ENCODE results near the gene SNAI3. TPM values are rescaled to one million over a fixed set of nuclear protein-coding genes. Genes with fewer than 3 reads are reported as not detected.

The SNAI3 gene
- total and polyA plus RNA-seq, 8 donors = 0.19 to 1.9 (median 0.72) TPM

DNA sequence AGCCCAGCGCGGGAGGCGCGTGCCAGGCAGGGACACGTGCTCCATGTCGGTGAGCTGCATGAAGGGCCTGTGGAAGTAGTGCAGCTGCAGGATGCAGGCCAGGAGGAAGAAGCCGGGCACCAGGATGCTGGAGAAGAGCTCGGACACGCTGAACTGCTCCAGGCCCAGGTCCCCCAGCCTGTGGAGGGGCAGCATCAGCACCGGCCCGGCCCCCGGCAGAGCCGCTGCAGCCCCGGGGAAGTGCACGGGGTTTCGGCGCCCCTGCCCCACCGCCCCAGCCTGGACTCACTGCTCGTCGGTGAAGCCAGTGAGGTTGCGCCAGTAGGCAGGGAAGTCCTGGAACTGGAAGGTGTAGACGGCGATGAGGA is 48.0 kb upstream of the SNAI3 start:
- H3K27me3 ChIP-seq = no peaks in the 10 kb centered on the region
- no peak overlapping the region for H3K4me3 ChIP-seq
- no peak overlapping the region for H3K27ac ChIP-seq
- no peaks in the 10 kb centered on the region for H3K4me1 ChIP-seq
- 86 to 96% methylated on average over 23 of the region's 23 CpGs for WGBS, 2 donors
- H3K9me3 ChIP-seq = no peaks in the 10 kb centered on the region
- FAIRE-seq (no peak), DNase-seq (no peak), ATAC-seq (no peak)
- peaks cover 0 to 8% (median 0%) of the 10 kb centered on the region in 3 donors for H3K36me3 ChIP-seq
- TF ChIP-seq, protein P1, sequence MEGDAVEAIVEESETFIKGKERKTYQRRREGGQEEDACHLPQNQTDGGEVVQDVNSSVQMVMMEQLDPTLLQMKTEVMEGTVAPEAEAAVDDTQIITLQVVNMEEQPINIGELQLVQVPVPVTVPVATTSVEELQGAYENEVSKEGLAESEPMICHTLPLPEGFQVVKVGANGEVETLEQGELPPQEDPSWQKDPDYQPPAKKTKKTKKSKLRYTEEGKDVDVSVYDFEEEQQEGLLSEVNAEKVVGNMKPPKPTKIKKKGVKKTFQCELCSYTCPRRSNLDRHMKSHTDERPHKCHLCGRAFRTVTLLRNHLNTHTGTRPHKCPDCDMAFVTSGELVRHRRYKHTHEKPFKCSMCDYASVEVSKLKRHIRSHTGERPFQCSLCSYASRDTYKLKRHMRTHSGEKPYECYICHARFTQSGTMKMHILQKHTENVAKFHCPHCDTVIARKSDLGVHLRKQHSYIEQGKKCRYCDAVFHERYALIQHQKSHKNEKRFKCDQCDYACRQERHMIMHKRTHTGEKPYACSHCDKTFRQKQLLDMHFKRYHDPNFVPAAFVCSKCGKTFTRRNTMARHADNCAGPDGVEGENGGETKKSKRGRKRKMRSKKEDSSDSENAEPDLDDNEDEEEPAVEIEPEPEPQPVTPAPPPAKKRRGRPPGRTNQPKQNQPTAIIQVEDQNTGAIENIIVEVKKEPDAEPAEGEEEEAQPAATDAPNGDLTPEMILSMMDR (IDR thresholded peaks at IDR 0.05) = no peak
- intact Hi-C loops (cut with DNase I) = loop anchor here in 1 of 3 donors (10.0 kb wide), 1 partner anchor 430 kb away; no protein-coding TSS in a partner anchor

DNA sequence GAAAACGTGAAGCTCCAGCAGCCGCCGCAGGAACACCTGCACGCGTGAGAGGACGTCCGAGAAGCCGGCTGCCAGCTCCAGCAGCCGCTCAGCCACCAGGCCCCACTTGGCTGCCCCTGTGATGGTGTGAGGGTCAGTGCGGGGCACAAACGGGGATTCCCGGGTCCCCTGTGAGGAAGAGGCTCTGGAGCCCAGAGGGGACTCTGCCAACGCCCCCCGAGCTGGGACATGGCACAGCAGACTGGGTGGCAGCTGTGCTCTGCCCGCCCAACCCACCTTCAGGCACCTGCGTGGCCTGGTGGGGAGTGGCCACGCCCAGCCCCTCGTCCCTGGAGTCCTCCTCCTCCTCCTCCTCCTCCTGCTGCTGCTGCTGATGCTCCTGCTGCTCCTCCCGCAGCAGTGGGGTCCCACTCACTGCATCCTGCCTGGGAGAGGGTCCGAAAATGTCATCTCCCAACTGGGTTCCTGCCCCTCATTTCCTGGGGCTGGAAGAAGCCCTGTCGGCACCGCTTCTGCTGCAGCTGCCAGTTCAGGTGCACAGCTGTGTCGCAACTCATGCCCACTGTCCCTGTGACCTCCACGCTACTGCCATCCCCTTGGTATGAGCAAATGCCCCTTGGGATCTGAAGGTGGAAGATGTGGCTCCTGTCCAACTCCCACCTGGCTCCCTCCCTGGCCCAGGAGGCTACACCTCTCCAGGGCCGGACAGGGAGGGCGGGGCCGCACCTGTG is 47.5 kb upstream of the SNAI3 start:
- TF ChIP-seq, protein P1 (IDR thresholded peaks at IDR 0.05) = no peak
- ATAC-seq = no peak
- 75 to 88% methylated on average over 25 to 27 of the region's 27 CpGs for WGBS, 2 donors

DNA sequence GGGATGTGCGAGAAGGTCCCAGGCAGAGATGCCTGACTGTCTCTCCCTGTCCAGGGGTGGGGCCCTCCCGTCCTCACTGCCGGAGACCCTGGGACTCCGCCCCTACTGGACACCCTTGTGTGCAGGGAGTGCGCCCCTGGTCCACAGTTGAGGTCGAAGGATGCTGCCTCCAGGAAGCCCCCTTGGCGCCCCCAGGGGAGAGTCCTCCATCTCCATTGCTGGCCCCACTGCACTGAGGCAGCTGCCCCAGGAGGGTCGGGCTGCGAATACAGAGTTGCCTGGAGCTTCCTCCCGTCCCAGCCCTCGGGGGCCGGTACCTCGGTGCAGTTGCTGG is 46.6 kb upstream of the SNAI3 start:
- Histone ChIP-seq H3K4me3 (no peak overlapping the region), H3K27ac (no peak overlapping the region), H3K9me3 (no peaks in the 10 kb centered on the region), H3K36me3 (peaks cover 0 to 8% (median 0%) of the 10 kb centered on the region in 3 donors), H3K4me1 (no peaks in the 10 kb centered on the region), H3K27me3 (no peaks in the 10 kb centered on the region)
- no peak for FAIRE-seq
- intact Hi-C loops (cut with DNase I) = loop anchor here in 1 of 3 donors (10.0 kb wide), 1 partner anchor 432 kb away; no protein-coding TSS in a partner anchor
- TF ChIP-seq, protein P1 (IDR thresholded peaks at IDR 0.05) = no peak
- 79 to 88% methylated on average over 11 to 13 of the region's 13 CpGs for whole genome bisulfite sequencing, 2 donors
- ATAC-seq = no peak
- DNase-seq = no peak

More for the DNA sequence above, 47.5 kb upstream of the SNAI3 start:
- peaks cover 0 to 8% (median 0%) of the 10 kb centered on the region in 3 donors for H3K36me3 ChIP-seq
- intact Hi-C loops (cut with DNase I) = loop anchor here in 1 of 3 donors (10.0 kb wide), 1 partner anchor 431 kb away; no protein-coding TSS in a partner anchor
- H3K4me3 ChIP-seq = no peak overlapping the region
- no peak overlapping the region for H3K27ac ChIP-seq
- no peaks in the 10 kb centered on the region for H3K4me1 ChIP-seq
- FAIRE-seq = no peak
- no peaks in the 10 kb centered on the region for H3K9me3 ChIP-seq
- H3K27me3 ChIP-seq = no peaks in the 10 kb centered on the region
- DNase-seq = no peak

DNA sequence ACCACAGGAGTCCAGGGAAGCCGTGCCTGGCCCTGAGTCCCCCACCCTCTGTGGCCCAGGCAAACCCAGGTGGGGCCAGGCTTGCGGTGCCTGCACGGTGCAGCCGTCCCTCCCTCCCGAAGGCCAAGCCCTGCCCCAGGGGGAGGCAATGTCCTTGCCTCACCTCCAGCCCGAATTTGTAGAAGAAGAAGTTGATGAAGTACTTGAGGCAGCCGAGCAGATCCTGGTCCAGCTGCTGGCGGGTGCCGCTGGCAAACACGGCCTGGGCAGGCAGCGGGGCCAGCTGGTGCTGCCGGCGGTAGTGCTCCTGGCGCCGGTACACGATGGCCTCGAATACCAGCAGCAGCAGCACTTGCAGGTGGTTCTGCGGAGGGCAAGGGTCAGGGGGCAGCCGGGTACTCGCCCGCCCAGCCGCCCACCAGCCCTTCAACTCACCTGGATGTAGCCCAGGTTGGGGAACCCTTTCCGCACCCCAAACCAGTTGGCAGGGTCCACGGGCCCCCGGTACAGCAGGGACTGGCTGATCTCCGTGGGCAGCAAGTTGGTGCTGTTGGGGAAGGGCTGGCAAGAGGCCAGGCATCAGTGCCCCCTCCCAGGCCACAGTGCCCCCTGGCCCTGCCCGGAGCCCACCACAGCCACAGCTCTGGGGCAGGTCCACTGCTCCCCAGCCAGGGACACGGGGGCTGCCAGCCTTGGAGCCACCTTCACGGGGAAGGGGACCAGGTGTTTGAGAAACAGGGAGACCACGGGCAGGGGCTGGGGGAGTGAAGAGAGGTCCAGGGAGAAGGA is 46.1 kb upstream of the SNAI3 start:
- TF ChIP-seq, protein P1 (IDR thresholded peaks at IDR 0.05) = no peak
- H3K27ac ChIP-seq = no peak overlapping the region
- DNase-seq (no peak), FAIRE-seq (no peak), ATAC-seq (no peak)
- H3K4me1 ChIP-seq = no peaks in the 10 kb centered on the region
- peaks cover 0 to 8% (median 0%) of the 10 kb centered on the region in 3 donors for H3K36me3 ChIP-seq
- 71 to 85% methylated on average over 28 to 30 of the region's 30 CpGs for WGBS, 2 donors
- intact Hi-C loops (cut with DNase I) = loop anchor here in 1 of 3 donors (10.0 kb wide), 1 partner anchor 432 kb away; no protein-coding TSS in a partner anchor
- H3K4me3 ChIP-seq = no peak overlapping the region
- no peaks in the 10 kb centered on the region for H3K27me3 ChIP-seq
- no peaks in the 10 kb centered on the region for H3K9me3 ChIP-seq
